ENCODE measurements around the gene UACA.

DNA sequence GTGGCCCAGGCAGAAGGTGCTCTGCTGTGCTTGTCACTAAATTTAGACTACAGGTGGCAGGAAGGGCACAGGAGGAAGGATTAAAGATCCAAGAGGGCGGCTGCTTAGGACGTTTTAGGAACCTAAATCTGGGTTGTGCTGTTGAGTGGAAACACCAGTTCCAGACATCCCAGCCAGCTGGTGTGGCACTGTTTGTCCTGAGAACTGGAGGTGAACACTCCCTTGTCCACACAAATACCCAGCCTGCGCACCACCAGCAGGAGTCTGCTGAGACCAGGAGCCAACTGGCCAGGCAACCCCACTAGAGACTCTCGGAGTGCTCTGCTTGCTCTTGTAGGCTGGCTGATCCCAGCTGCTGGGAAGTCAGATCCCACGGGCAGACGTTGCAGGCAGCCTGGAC is 30.3 kb upstream of the UACA start:
- no peak for TF ChIP-seq ZNF324 (CRISPR knock-in tag; IDR thresholded peaks at IDR 0.05)
- TF ChIP-seq ZNF830 (CRISPR knock-in tag; IDR thresholded peaks at IDR 0.05) = no peak
- TF ChIP-seq, protein P1, sequence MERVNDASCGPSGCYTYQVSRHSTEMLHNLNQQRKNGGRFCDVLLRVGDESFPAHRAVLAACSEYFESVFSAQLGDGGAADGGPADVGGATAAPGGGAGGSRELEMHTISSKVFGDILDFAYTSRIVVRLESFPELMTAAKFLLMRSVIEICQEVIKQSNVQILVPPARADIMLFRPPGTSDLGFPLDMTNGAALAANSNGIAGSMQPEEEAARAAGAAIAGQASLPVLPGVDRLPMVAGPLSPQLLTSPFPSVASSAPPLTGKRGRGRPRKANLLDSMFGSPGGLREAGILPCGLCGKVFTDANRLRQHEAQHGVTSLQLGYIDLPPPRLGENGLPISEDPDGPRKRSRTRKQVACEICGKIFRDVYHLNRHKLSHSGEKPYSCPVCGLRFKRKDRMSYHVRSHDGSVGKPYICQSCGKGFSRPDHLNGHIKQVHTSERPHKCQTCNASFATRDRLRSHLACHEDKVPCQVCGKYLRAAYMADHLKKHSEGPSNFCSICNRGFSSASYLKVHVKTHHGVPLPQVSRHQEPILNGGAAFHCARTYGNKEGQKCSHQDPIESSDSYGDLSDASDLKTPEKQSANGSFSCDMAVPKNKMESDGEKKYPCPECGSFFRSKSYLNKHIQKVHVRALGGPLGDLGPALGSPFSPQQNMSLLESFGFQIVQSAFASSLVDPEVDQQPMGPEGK (CRISPR knock-in tag; IDR thresholded peaks at IDR 0.05; ENCODE audit: borderline replicate concordance) = no peak

All from K562 (cell line).